Vagina (tissue), 2 donors: ENCODE measurements around the gene PHLDB2.

ENCODE experiments used
- CTCF ChIP-seq, 3 experiments: fragments of 450-650 bp in 2 of 3; fragments of 200-600 bp in 1 of 3; sonication (generic) in 1 of 3; IDR thresholded peaks; one replicate each; pipeline ENCODE4 v1.5.1; 2017 to 2019; ENCODE audit warnings: antibody characterized with exemption in 3 of 3, mild to moderate bottlenecking in 2 of 3, moderate library complexity in 2 of 3
- POLR2A ChIP-seq, 2 donors: fragments of 450-650 bp; IDR thresholded peaks; one replicate each; pipeline ENCODE4 v1.6.1; 2017; ENCODE audit warnings: antibody characterized with exemption in 2 of 2, mild to moderate bottlenecking in 2 of 2, moderate library complexity in 2 of 2
- POLR2AphosphoS5 ChIP-seq, 2 donors: sonication (generic); formaldehyde crosslinking; IDR thresholded peaks; one replicate each; pipeline ENCODE4 v1.9.0; 2017; ENCODE audit warnings: antibody characterized with exemption in 2 of 2, mild to moderate bottlenecking in 2 of 2, low read depth in 1 of 2; ENCODE audit not compliant: insufficient read depth in 1 of 2

GRCh38 chr3:111813979-111814378, 45.1 kb upstream of the PHLDB2 start:
- no peak for TF ChIP-seq POLR2A (IDR thresholded peaks at IDR 0.05)
- no peak for TF ChIP-seq CTCF (IDR thresholded peaks at IDR 0.05)
- no peak for TF ChIP-seq POLR2AphosphoS5 (IDR thresholded peaks at IDR 0.05; ENCODE audit: insufficient read depth in 1 of 2, low read depth in 1 of 2)
